Effector memory CD8-positive, alpha-beta T cell (primary cell): ENCODE results near the gene APH1A.
"Not testable (repeated sequence)": the region's sequence is repeated elsewhere in the genome, so short reads cannot be mapped to it uniquely, and the experiment has no call there.

ENCODE experiments used
- ATAC-seq: fragments of 150-1000 bp; cut with Tn5 transposase; replicated peaks from 2 replicates; pipeline ENCODE4 v1.10.0; 2021; ENCODE audit warnings: mild to moderate bottlenecking, moderate library complexity
- DNase-seq, 3 experiments: peaks; one replicate each; pipeline ENCODE4 v3.0.0; 2021
- H3K27ac Mint-ChIP-seq, 2 donors: one replicate each; pipeline ENCODE4 v1.8.0; 2022; ENCODE audit warnings: mild to moderate bottlenecking in 2 of 2, mixed read lengths in 2 of 2, moderate library complexity in 2 of 2
- H3K27me3 Mint-ChIP-seq, 2 donors: one replicate each; pipeline ENCODE4 v1.8.0; 2022; ENCODE audit warnings: mixed read lengths in 2 of 2
- H3K36me3 Mint-ChIP-seq: one replicate; pipeline ENCODE4 v1.8.0; 2022; ENCODE audit warnings: mild to moderate bottlenecking, moderate library complexity, mixed read lengths; ENCODE audit not compliant: insufficient read depth
- H3K4me1 Mint-ChIP-seq, 2 donors: one replicate each; pipeline ENCODE4 v1.8.0; 2022; ENCODE audit warnings: low read depth in 2 of 2, mixed read lengths in 2 of 2
- H3K4me3 Mint-ChIP-seq, 2 donors: one replicate each; pipeline ENCODE4 v1.8.0; 2022; ENCODE audit warnings: mild to moderate bottlenecking in 2 of 2, mixed read lengths in 2 of 2, moderate library complexity in 2 of 2
- H3K9me3 Mint-ChIP-seq, 2 donors: one replicate each; pipeline ENCODE4 v1.8.0; 2022; ENCODE audit warnings: mixed read lengths in 2 of 2

Gene APH1A

GRCh38 chr1:150259758-150260669 is 8.8 kb downstream of the APH1A start:
- no peak for DNase-seq
- no peaks in the 10 kb centered on the region for H3K9me3 Mint-ChIP-seq
- no peak for ATAC-seq
- H3K36me3 Mint-ChIP-seq = peaks cover 6% of the 10 kb centered on the region
- peaks cover 10 to 14% of the 10 kb centered on the region in 2 donors for H3K4me1 Mint-ChIP-seq
- peaks cover 44 to 49% of the 10 kb centered on the region in 2 donors for H3K27me3 Mint-ChIP-seq
- no peak overlapping the region for H3K27ac Mint-ChIP-seq
- no peak overlapping the region for H3K4me3 Mint-ChIP-seq

GRCh38 chr1:150259217-150259616 is 9.6 kb downstream of the APH1A start:
- no peak for DNase-seq
- no peaks in the 10 kb centered on the region for H3K9me3 Mint-ChIP-seq
- no peak overlapping the region for H3K27ac Mint-ChIP-seq
- peaks cover 10 to 14% of the 10 kb centered on the region in 2 donors for H3K4me1 Mint-ChIP-seq
- no peak overlapping the region for H3K4me3 Mint-ChIP-seq
- no peak for ATAC-seq
- peaks cover 3% of the 10 kb centered on the region for H3K36me3 Mint-ChIP-seq
- H3K27me3 Mint-ChIP-seq = peaks cover 44 to 49% of the 10 kb centered on the region in 2 donors

DNA sequence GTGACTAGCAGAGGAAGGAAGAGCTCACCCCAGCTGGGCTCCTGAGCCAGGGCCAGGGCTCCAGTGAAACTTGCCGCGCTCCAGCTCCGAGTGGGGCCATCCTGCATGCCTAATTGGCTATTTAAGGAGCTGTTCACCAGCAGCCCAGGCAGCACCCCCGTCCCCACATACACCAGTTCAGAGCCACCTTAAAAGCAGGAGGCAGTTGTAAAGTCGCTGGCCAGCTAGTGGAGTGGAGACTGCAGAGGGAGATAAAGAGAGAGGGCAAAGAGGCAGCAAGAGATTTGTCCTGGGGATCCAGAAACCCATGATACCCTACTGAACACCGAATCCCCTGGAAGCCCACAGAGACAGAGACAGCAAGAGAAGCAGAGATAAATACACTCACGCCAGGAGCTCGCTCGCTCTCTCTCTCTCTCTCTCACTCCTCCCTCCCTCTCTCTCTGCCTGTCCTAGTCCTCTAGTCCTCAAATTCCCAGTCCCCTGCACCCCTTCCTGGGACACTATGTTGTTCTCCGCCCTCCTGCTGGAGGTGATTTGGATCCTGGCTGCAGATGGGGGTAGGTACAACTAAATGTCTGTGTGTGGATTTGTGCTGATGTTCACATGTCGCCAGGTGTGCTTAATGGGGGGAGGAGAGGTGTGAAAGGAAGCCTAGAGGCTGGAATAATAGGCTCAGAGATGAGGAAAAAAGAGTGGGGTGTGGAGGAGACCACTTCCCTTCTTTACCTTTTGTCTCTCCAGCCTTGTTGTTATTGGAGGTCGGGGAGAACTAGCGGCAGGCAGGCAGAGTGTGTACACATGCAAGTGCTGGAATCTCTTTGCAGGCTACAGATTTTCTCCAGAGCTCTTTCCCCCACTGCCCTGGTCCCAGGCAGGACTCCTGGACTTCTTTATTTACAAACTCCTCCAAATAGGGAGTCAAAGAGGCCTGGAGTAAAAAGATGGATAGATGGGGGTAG is 10.9 kb downstream of the APH1A start, which contains the start of gene CA14:
TSS of gene CA14 (plus strand) at position 151 of the 962 bp plus-strand sequence. CDS start at position 506, 355 bp downstream.
- H3K27ac Mint-ChIP-seq = peak within 1 kb of the TSS in 1 of 2 donors; percentile 59
- no peaks in the 10 kb centered on the region for H3K36me3 Mint-ChIP-seq
- H3K4me3 Mint-ChIP-seq = peak within 1 kb of the TSS in 1 of 2 donors; percentile 18
- no peaks in the 10 kb centered on the region for H3K9me3 Mint-ChIP-seq
- ATAC-seq = no peak
- DNase-seq = no peak
- H3K4me1 Mint-ChIP-seq = peaks cover 10 to 14% of the 10 kb centered on the region in 2 donors
- H3K27me3 Mint-ChIP-seq = peaks cover 44 to 49% of the 10 kb centered on the region in 2 donors

GRCh38 chr1:150256554-150257341 is 12.1 kb downstream of the APH1A start:
- no peaks in the 10 kb centered on the region for H3K36me3 Mint-ChIP-seq
- peak overlapping the region; percentile 59 to 64 for H3K27ac Mint-ChIP-seq
- H3K4me3 Mint-ChIP-seq = no peak overlapping the region
- DNase-seq (no peak), ATAC-seq (no peak)
- H3K27me3 Mint-ChIP-seq = peaks cover 44 to 49% of the 10 kb centered on the region in 2 donors
- peaks cover 10 to 14% of the 10 kb centered on the region in 2 donors for H3K4me1 Mint-ChIP-seq
- no peaks in the 10 kb centered on the region for H3K9me3 Mint-ChIP-seq

DNA sequence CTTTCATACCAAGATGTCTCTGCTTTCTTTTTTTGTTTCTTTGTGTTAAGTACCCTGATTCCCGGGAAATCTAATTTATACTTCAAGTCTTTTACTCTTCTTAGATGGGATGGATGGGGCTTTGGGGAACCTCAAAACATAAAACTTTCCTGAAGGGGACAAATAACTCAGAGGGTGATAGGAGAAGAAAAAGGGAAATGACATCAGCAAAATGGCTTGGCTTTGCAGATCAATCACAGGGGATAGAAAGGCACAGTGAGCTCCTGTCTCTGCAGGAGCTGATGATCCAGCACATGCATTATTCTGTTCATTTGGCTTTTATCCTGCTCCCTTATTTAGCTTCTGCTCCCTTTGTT is 12.6 kb downstream of the APH1A start:
- Mint-ChIP-seq H3K4me3 (peak overlapping the region; percentile 43 to 70), H3K27ac (peak overlapping the region in 1 of 2 donors; percentile 64), H3K27me3 (peaks cover 44 to 49% of the 10 kb centered on the region in 2 donors), H3K36me3 (no peaks in the 10 kb centered on the region), H3K9me3 (no peaks in the 10 kb centered on the region), H3K4me1 (peaks cover 10 to 14% of the 10 kb centered on the region in 2 donors)
- no peak for ATAC-seq
- no peak for DNase-seq

DNA sequence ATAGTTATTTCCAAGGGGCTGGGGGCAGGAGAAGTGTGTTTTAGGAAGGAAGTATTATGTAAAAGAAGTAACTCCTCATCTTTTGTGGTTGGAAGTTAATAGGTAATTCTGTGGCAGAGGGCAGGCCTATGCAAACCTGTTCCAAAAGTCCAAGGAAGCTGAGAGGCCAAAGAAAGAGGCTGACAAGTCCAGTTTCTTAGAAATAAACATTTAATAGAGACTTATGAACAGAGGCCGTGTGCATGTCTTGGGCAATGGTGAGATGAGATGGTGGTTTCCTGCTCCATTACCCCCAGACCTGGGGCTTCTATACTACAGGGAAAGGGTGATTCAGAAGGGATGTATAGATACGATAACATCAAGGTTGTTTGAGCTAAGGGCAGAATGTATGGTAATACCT is 18.9 kb downstream of the APH1A start:
- DNase-seq = no peak
- H3K9me3 Mint-ChIP-seq = no peaks in the 10 kb centered on the region
- no peaks in the 10 kb centered on the region for H3K4me1 Mint-ChIP-seq
- H3K27ac Mint-ChIP-seq = no peak overlapping the region
- no peak overlapping the region for H3K4me3 Mint-ChIP-seq
- no peaks in the 10 kb centered on the region for H3K36me3 Mint-ChIP-seq
- no peak for ATAC-seq
- no peaks in the 10 kb centered on the region for H3K27me3 Mint-ChIP-seq

DNA sequence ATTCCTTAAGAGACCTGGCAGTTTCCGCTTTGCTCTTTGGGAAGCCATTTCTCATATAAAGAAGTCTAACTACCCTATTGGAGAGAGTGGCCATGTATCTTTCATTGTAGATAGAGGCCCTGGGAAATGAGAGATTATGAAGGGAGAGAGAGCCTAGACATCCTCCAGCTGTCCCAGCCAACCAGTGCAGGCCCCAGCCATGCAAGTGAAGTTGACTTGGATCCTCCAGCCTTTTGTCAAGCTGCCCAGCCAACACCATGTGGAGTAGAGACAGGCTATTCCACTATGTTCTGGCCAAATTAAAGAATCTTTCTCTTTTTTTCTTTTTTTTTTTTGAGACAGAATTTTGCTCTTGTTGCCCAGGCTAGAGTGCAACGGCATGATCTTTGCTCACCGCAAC is 25.8 kb downstream of the APH1A start:
- Mint-ChIP-seq H3K9me3 (no peaks in the 10 kb centered on the region), H3K27me3 (no peaks in the 10 kb centered on the region), H3K4me1 (no peaks in the 10 kb centered on the region), H3K4me3 (no peak overlapping the region), H3K27ac (no peak overlapping the region), H3K36me3 (no peaks in the 10 kb centered on the region)
- no peak for ATAC-seq
- no peak for DNase-seq

- Mint-ChIP-seq H3K27ac (peak overlapping the region in 1 of 2 donors; percentile 80), H3K4me3 (no peak overlapping the region), H3K36me3 (peaks cover 9% of the 10 kb centered on the region), H3K4me1 (peaks cover 14 to 15% of the 10 kb centered on the region in 2 donors), H3K27me3 (no peaks in the 10 kb centered on the region), H3K9me3 (no peaks in the 10 kb centered on the region)
- no peak for ATAC-seq
- DNase-seq = no peak
Measured at GRCh38 chr1:150237746-150238145, 31.1 kb downstream of the APH1A start.

DNA sequence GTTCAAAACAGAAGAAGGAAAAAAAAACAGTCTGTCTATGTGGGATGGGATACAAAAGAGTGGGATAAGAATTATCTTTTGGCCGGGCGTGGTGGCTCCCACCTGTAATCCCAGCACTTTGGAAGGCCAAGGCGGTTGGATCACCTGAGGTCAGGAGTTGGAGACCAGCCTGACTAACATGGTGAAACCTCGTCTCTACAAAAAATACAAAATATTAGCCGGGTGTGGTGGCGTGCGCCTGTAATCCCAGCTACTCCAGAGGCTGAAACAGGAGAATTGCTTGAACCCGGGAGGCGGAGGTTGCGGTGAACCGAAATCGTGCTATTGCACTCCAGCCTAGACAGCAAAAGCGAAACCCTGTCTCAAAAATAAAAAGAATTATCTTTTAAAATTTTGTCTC is 31.6 kb downstream of the APH1A start:
- Mint-ChIP-seq H3K36me3 (peaks cover 10% of the 10 kb centered on the region), H3K27ac (peak overlapping the region in 1 of 2 donors; percentile 80), H3K4me1 (peaks cover 14 to 16% of the 10 kb centered on the region in 2 donors)
- DNase-seq, H3K27me3 Mint-ChIP-seq, H3K4me3 Mint-ChIP-seq, ATAC-seq, H3K9me3 Mint-ChIP-seq: not testable (repeated sequence)

GRCh38 chr1:150236614-150237100 is 32.2 kb downstream of the APH1A start:
- Mint-ChIP-seq H3K4me3 (no peak overlapping the region), H3K36me3 (peaks cover 14% of the 10 kb centered on the region), H3K27ac (no peak overlapping the region), H3K4me1 (peaks cover 14 to 16% of the 10 kb centered on the region in 2 donors), H3K27me3 (no peaks in the 10 kb centered on the region), H3K9me3 (no peaks in the 10 kb centered on the region)
- DNase-seq (no peak), ATAC-seq (no peak)

- peaks cover 14 to 16% of the 10 kb centered on the region in 2 donors for H3K4me1 Mint-ChIP-seq
- no peak within 1 kb of the TSS for H3K27ac Mint-ChIP-seq
- peak; percentile 82 for ATAC-seq
- peaks cover 18% of the 10 kb centered on the region for H3K36me3 Mint-ChIP-seq
- H3K27me3 Mint-ChIP-seq = no peaks in the 10 kb centered on the region
- no peaks in the 10 kb centered on the region for H3K9me3 Mint-ChIP-seq
- no peak within 1 kb of the TSS for H3K4me3 Mint-ChIP-seq
- DNase-seq = peak; percentile 91 to 93 (median 93)
Measured at GRCh38 chr1:150235852-150236613, 32.8 kb downstream of the APH1A start, which contains the start of gene ANP32E. Gene ANP32E (minus strand): TSS chr1:150236112. CDS start chr1:150235786, 326 bp downstream.

- ATAC-seq = no peak
- DNase-seq = peak in 2 of 3 experiments; percentile 12 to 20
Measured at GRCh38 chr1:150235294-150235851, 33.4 kb downstream of the APH1A start.

More at GRCh38 chr1:150235294-150235851, 33.4 kb downstream of the APH1A start:
- no peak overlapping the region for H3K4me3 Mint-ChIP-seq
- H3K9me3 Mint-ChIP-seq = no peaks in the 10 kb centered on the region
- no peaks in the 10 kb centered on the region for H3K27me3 Mint-ChIP-seq
- peaks cover 14 to 16% of the 10 kb centered on the region in 2 donors for H3K4me1 Mint-ChIP-seq
- H3K27ac Mint-ChIP-seq = no peak overlapping the region
- peaks cover 25% of the 10 kb centered on the region for H3K36me3 Mint-ChIP-seq
